GM21360 (cell line): Measurements from ENCODE around the gene SETD1B.
"Not testable (repeated sequence)": the region's sequence is repeated elsewhere in the genome, so short reads cannot be mapped to it uniquely, and the experiment has no call there.

Experiments
- ATAC-seq: cut with Tn5 transposase; IDR thresholded peaks from one replicate; pipeline ENCODE4 v1.9.1; 2021; ENCODE audit warnings: mild to moderate bottlenecking, moderate library complexity; ENCODE audit not compliant: unreplicated experiment

The SETD1B gene

DNA sequence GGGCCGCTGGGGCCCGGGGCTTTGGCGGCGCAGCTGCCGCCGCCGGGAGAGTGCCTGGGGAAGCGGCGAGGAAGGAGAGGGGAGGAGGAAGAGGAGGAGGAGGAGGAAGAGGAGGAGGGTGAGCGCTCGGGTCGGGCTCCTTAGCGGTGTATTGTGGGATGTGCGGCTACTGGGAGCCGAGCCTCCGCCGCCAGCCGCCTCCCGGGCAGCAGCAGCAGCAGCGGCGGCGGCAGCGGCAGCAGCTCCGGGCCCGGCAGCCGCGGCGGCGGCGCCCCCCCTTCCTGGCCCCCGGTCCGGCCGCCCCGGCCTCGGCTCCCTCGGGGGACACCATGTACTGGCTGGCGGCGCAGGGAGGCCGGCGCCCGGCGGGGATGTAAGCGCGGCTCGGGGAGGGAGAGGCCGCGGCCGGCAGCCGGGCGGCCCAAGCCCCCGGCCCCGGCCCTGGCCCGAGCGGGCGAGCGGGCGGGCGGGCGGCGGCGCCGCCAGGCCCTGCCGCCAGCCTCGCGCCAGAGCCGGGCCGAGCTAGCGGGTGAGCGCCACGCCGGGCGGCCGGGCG is at the start of gene SETD1B:
Gene SETD1B (plus strand): TSS at position 149 of the 556 bp plus-strand sequence. CDS start 729 bp downstream, outside the sequence.
- ATAC-seq: no peak

DNA sequence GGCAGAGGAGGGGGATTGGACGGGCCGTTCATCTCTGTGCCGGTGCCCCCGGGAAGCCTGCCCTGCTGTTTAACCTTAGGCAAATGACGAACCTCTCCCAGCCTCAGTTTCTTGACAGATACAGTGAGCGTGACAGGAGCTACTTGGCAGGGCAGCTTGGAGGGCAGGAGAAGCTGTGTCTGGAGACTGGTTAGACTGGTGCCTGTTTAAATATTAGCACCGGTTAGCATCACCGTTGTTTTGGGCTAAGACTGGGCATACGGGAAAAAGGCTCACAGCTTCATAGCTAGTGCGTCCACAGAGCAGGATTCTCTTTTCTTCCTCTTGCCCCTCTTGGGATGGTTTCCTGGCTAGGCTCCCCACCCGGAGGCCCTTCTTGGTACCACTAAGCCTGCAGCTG is 49.0 kb upstream of the SETD1B start:
- no peak for ATAC-seq

GRCh38 chr12:121755591-121755990 is 48.2 kb upstream of the SETD1B start:
- ATAC-seq: no peak

GRCh38 chr12:121758536-121758935 is 45.3 kb upstream of the SETD1B start:
- not testable (repeated sequence) for ATAC-seq

DNA sequence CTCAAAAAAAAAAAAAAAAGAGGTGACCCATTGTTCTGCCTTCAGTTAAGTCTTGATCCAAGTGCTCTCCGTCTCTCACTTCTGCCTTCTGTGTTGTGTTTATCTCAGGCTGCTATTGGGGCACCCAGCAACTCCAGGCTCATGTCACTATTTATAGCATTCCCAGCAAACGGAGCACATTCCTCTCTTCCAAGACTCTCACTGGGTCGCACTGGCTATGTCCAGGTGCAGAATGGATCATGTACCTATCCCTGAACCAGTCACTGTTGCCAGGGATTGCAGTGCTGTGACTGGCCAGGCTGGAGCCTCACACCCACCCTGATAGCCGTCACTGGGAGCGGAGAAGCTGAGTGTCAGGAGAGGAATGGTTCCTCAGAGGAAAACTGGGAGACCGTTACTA is 41.5 kb upstream of the SETD1B start:
- ATAC-seq: no peak

GRCh38 chr12:121764808-121765207 is 39.0 kb upstream of the SETD1B start:
- ATAC-seq: no peak

DNA sequence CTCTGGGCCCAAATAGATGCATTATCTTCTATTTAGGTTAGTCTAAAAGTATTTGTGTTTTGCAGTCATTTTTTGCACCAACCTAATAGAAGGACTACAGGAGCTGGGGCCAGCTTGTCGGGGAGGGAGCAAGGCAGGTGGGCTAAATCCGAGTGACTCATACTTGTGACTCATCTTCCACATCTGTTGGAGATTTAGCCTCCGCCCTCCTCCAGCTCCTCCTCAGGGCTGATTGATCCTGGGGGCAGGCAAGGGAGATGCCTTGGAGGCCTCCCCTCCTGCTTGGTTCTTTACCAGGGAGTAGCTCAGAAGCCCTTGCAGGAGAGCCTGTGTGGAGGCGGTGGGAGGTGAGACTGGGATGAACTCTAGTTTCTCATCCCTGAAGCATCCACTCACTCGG is 38.2 kb upstream of the SETD1B start:
- no peak for ATAC-seq

- no peak for ATAC-seq
These were observed 37.3 kb upstream of the SETD1B start for GRCh38 chr12:121766290-121767039.

DNA sequence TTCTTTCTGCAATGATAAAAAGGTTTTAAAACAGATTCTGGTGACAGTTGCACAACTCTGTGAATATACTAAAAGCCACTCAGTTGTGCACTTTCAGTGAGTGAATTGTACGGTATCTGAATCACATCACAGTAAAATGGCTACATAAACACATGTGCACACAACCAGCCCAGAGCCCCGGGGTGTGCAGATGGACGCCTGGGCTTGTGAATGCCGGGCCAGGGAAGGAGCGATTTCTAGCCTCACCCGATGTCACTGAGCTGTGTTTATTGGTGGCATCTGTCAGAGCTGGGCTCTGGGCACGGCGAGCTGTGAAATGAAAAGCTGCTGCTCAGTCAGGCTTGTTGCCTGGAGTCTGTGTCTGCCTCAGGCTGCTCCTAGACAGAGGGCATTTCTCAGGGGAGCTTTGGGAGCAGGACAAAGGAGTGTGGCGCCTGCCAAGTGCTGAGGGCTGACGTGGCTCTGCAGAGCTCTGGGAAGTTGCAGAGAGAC is 36.2 kb upstream of the SETD1B start:
- ATAC-seq: no peak

GRCh38 chr12:121769297-121769830 is 34.4 kb upstream of the SETD1B start:
- ATAC-seq: no peak

GRCh38 chr12:121769831-121770301 is 33.9 kb upstream of the SETD1B start:
- no peak for ATAC-seq

DNA sequence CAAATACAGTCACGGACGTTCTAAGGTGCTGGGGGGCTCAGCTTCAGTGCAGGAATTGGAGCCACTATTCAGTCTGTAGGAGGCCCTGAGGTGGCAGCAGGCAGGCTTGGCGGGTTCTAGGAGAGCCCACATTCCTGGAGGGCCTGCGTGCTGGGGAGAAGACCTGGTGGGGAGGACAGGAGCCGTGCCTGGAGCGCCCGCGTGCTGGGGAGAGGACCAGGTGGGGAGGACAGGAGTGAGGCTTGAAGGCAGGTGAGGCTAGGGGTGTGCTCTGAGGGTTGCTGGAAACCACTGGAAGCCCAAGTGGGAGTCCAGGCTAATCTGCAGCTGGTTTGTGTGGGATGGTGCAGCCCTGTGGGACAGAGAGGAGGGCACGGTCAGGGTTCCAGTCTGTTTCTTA is 33.4 kb upstream of the SETD1B start:
- ATAC-seq: no peak

DNA sequence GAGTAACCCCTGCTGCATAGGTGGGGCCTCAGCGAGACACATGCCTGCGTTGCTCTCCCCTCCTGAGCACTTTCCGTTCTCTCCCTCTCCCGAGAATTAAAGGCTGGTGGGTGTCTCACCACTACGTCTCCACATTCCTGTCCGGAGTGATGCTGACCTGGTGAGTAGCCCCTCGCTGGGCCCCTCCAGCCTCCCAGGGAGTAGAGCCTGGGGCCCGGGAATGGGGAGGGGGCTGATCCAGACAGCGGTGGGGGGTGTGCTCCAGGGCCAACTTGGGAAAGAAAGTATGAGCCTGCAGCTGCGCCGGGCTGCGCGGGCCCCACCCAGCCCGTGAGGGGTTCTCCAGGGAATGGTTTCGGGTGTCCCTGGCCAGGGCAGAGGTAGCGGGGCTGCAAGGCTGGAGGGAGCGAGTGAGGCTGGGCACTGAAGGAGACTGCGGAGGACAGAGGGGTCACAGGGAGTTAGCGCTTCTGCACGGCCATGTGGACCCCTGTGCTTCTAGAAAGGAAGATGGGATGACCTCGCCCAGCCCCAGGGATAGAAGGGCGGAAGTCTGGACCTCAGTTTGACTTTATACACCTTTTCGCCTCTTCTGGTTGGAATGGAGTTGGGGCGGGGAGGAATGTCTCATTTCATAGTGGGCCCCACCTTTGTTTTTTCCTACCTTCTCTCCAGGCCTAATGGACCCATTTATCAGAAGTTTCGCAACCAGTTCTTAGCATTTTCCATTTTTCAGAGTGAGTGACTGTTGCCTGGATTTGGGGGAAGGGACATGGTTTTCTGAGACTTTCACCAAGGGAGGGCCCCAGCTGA is 32.8 kb upstream of the SETD1B start:
- no peak for ATAC-seq

DNA sequence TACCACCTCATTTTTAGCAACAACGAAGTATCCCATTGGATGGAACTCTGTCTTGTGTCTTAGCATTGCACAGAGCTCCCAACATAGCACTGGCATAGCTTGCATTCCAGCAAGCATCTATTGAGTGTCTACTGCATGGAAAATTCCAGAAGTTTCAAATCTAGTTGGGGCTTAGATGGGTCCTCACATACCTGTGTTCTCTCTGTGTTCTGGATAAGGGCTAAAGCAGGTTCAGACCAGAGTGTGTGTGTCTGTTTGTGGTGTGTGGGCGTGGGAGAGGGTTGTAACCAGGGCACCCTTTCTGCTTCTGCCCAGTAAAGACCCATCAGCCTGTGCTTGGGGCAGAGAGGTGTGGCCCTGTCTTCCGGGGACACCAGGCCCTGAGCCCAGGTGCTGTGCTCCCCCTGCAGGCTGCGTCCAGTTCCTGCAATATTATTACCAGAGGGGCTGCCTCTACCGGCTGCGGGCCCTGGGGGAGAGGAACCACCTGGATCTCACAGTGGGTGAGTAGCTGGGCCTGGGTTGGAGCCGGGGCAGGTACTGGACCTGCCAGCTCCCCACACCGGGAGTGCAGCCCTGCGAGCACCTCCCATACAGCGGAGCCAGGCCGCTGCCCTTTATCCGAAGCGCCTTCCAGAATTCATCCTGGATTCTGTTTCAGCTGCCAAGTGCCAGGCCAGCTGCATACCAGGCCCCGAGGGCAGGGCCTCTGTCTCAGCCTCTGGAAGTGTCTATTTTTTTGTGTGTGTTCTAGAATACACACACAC is 30.6 kb upstream of the SETD1B start:
- ATAC-seq: peak; percentile 61

DNA sequence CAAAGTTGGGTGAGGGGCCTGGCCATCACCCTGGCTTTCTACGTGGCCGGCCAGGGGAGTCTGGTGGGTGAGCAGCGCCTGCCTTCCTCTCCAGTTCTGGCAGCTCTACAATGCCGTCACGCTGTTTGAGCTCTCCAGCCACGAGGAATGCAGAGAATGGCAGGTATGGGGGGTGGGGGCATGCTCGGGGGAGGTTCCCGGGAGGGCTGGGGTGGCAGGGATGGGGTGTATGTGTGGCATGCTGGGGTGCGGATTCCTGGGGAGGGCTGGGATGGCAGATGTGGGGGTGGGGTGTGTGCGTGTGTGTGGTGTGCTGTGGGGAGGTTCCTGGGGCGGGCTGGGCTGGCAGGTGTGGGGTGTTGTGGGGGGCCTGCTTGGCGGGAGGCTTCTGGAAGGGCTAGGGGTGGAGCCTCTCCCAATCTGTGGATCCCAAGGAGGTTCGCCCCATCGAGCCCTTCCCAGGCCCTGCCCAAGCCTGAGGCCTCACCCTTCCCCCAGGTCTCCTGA is 28.8 kb upstream of the SETD1B start:
- ATAC-seq: no peak

DNA sequence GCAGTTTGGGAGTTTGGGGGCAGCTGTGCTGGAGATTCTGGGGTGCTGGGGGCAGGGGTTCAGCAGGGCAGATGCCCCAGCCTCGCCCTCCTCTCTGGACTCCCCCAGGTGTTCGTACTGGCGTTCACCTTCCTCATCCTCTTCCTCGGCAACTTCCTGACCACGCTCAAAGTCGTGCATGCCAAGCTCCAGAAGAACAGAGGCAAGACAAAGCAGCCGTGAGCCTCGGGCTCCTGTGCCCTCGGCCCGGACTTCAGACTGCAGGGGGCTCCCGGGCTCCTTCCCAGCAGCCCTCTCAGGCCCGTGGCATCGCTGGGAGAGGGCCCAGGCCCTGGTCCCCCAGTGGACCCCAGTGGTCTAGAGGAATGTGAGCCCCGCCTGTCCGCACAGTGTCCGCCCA is 28.3 kb upstream of the SETD1B start:
- no peak for ATAC-seq

- ATAC-seq: peak; percentile 50
These were observed 27.4 kb upstream of the SETD1B start for GRCh38 chr12:121776190-121777098.

GRCh38 chr12:121778567-121779421 is 25.0 kb upstream of the SETD1B start:
- ATAC-seq: no peak
